NCI-H2227 treated with DMSO at 0.1 percent for 48 hours (cell line): ENCODE measurements around the gene CHST9.

ENCODE experiments used
- DNase-seq: peaks from one replicate; lab custom pipeline; 2025; lab: John Stamatoyannopoulos, UW

CHST9 gene

DNA sequence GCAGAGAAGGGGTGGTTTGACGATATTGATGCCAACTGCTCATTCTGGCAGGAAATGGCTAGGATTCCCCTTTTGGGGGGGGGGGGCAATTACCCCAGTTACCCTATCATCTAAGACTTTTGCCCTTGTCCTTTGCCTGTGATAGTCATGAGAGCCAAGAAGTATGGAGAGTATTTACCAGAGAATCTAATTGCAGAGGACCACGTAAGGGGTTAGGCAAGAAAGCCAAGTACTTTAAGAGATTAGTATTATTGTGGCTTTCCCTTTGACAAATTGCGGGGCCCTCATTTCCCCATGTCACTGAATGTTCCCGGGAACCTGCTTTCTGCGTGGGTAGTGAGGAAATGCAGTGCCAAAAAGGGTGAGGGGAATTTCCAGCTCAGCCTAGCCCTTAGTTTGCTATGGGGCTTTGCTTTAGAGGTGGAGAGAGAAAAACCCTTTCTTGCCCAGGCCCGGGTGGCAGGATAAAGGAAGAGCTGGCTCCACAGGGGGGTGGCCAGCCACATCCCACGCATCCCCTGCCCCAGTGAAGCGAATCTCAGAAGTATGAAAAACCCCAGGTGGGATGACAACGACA lies 321.1 kb downstream of the CHST9 start:
- no peak for DNase-seq

DNA sequence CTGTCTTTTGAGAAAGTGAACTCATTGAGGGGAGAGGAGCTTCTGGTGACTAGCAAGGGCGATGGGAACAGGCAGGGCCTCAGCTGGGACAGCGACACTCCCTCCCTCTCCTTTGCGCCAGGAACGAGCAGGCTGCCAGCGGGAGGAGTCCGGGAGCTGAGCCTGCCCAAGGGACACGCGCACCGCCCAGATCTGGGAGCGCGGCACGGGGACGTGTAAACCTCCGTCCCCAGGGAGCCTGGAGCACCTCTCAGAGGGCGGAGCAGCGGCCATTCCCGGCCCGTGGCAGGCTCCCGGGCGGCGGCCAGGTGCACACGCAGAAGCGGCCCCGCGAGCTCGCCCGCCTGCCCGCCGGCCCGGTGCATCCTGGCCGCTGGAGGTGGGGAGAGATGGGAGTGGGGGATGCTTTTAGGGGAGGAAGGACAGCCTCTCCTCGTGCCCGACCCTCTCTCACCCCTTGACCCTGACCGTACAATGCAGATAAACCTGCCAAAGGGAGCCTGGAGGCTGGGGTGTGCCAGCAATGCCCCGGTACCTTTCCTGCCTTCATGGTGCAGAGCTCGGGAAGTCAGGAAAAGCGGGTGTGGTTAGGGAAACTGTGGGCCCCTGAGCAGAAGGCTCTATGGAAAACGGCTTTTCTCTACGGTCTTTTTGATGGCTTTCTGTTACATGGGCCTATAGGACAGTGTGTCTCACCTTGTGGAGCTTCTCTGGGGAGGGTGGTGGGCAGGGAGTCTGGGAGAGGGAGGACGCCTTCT lies 321.8 kb downstream of the CHST9 start:
- no peak for DNase-seq

DNA sequence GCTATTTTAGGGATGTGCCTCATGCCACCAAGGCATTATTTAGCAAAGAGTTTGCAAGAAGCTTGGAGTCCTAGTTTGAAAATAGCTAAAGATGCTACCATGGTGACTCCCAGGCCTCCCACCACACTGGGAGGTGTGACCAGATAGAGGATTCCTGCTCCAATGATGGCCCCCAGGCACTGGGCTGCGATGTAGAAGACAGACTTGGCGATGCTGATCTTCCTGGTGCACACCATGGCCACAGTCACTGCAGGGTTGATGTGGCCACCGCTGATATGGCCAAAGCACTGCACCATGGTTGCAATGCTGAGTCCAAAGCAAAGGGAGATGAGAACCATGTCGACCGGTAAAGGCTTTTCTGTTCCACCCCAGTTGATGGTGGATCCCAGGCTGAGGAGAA lies 323.0 kb downstream of the CHST9 start:
- no peak for DNase-seq
